OCI-LY3 (cell line): Measurements from ENCODE around the gene FSHR.

Experiments used
- H2AFZ ChIP-seq: fragments of 200-600, 300-600 bp; shearing (Covaris generic); 2 replicates; pipeline ENCODE4 v1.6.0; 2014; ENCODE audit warnings: antibody characterized with exemption, low read depth, low read length
- H3K27ac ChIP-seq: fragments of 200-600, 300-600 bp; sonication (generic); 2 replicates; pipeline ENCODE4 v1.5.1; 2014; ENCODE audit warnings: mild to moderate bottlenecking, low read length, moderate library complexity, mixed read lengths
- H3K27me3 ChIP-seq: fragments of 200-600, 300-600 bp; sonication (generic); 2 replicates; pipeline ENCODE4 v1.6.1; 2014; ENCODE audit warnings: low read depth, low read length, mixed read lengths
- H3K36me3 ChIP-seq: fragments of 200-600, 300-600 bp; sonication (generic); replicated peaks from 2 replicates; pipeline ENCODE3; 2014; ENCODE audit warnings: low read depth, low read length, mixed read lengths
- H3K4me1 ChIP-seq: fragments of 300-600, 200-600 bp; sonication (generic); 2 replicates; pipeline ENCODE4 v1.6.1; 2014; ENCODE audit warnings: low read length, mixed read lengths
- H3K4me2 ChIP-seq: fragments of 200-600, 300-600 bp; sonication (generic); 2 replicates; pipeline ENCODE4 v1.6.1; 2014; ENCODE audit warnings: low read length, mixed read lengths
- H3K4me3 ChIP-seq: fragments of 300-600, 200-600 bp; sonication (generic); 2 replicates; pipeline ENCODE4 v1.5.1; 2014; ENCODE audit warnings: antibody characterized with exemption, mild to moderate bottlenecking, low read length, moderate library complexity
- H3K79me2 ChIP-seq: fragments of 300-600, 200-600 bp; shearing (Covaris generic); 2 replicates; pipeline ENCODE4 v1.6.1; 2014; ENCODE audit warnings: mild to moderate bottlenecking, low read length, mixed read lengths
- H3K9ac ChIP-seq: fragments of 300-600, 200-600 bp; shearing (Covaris generic); 2 replicates; pipeline ENCODE4 v1.6.0; 2014; ENCODE audit warnings: mild to moderate bottlenecking, low read length, moderate library complexity
- H3K9me3 ChIP-seq: fragments of 200-600, 300-600 bp; shearing (Covaris generic); 2 replicates; pipeline ENCODE4 v1.6.1; 2014; ENCODE audit warnings: low read length, mixed read lengths; ENCODE audit not compliant: insufficient read depth
- H4K20me1 ChIP-seq: fragments of 200-600, 300-600 bp; sonication (generic); 2 replicates; pipeline ENCODE4 v1.6.1; 2016; ENCODE audit warnings: low read length, mixed read lengths; ENCODE audit not compliant: insufficient read depth
- EZH2phosphoT487 ChIP-seq: fragments of 200-600 bp; shearing (Covaris generic); IDR thresholded peaks from 2 replicates; pipeline ENCODE4 v1.6.1; 2018; ENCODE audit warnings: antibody characterized with exemption, mixed run types, low read depth
- TF ChIP-seq, protein P1 (sequence below): fragments of 200-600, 300-600 bp; sonication (generic); IDR thresholded peaks from 2 replicates; pipeline ENCODE4 v1.5.1; 2014; ENCODE audit warnings: antibody characterized with exemption, low read length, low read depth

Gene FSHR

DNA sequence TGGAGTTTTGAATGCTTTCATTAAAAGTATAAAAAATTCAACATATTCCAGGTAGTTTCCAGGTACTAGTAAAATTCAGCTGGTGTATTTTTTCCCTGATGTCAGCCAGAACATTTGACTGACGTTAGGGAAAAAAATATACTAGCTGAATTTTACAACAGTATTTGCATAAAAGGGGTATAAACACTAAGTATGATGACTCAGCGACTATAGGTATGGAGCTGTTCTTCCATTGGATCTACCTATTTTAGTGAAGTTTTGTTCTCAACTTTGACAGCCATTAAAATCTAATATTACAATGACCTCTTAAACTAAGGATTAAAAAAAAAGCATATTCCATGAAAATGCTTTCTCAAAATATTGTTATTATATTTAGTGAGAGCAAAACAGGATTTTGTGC, 155.9 kb downstream of the FSHR start:
- H3K4me3 ChIP-seq, result no peak overlapping the region
- peaks cover 43% of the 10 kb centered on the region for H3K4me1 ChIP-seq
- H3K9ac ChIP-seq, result no peak overlapping the region
- TF ChIP-seq, protein P1, sequence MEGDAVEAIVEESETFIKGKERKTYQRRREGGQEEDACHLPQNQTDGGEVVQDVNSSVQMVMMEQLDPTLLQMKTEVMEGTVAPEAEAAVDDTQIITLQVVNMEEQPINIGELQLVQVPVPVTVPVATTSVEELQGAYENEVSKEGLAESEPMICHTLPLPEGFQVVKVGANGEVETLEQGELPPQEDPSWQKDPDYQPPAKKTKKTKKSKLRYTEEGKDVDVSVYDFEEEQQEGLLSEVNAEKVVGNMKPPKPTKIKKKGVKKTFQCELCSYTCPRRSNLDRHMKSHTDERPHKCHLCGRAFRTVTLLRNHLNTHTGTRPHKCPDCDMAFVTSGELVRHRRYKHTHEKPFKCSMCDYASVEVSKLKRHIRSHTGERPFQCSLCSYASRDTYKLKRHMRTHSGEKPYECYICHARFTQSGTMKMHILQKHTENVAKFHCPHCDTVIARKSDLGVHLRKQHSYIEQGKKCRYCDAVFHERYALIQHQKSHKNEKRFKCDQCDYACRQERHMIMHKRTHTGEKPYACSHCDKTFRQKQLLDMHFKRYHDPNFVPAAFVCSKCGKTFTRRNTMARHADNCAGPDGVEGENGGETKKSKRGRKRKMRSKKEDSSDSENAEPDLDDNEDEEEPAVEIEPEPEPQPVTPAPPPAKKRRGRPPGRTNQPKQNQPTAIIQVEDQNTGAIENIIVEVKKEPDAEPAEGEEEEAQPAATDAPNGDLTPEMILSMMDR, result no peak
- no peak for TF ChIP-seq EZH2phosphoT487
- H3K27me3 ChIP-seq, result no peaks in the 10 kb centered on the region
- no peaks in the 10 kb centered on the region for H4K20me1 ChIP-seq
- no peak overlapping the region for H3K4me2 ChIP-seq
- no peak overlapping the region for H2AFZ ChIP-seq
- H3K79me2 ChIP-seq, result no peaks in the 10 kb centered on the region
- H3K9me3 ChIP-seq, result no peaks in the 10 kb centered on the region
- H3K36me3 ChIP-seq, result no peaks in the 10 kb centered on the region
- no peak overlapping the region for H3K27ac ChIP-seq

DNA sequence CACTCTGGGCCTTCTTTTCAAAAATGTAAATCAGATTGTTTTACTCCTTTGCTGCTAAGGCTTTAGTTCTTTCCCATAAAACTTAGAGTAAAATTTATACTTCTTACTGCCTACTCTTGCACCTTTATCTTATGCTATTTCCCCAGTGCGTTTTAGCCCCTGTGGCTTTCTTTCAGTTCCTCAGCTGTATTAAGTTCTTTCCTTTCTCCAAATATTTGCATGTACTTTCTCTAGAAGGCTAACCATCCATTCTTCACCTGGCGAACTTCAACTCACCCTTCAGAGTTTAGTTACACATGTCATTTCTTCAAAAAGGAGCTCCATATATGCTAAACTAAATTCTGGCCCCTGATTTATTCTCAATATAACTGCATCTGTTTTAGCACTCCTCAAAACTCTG, 160.7 kb downstream of the FSHR start:
- Histone ChIP-seq H2AFZ (no peak overlapping the region), H3K36me3 (no peaks in the 10 kb centered on the region), H3K9ac (0 out of 2 replicates have a peak overlapping the region, but pooled peaks have one; percentile 7), H3K79me2 (no peaks in the 10 kb centered on the region), H3K4me2 (peak overlapping the region; percentile 74), H3K4me3 (peak overlapping the region; percentile 36), H3K9me3 (no peaks in the 10 kb centered on the region), H3K4me1 (peaks cover 65% of the 10 kb centered on the region), H3K27ac (peak overlapping the region; percentile 63), H4K20me1 (no peaks in the 10 kb centered on the region), H3K27me3 (no peaks in the 10 kb centered on the region)
- TF ChIP-seq, protein P1, result no peak
- TF ChIP-seq EZH2phosphoT487, result no peak

DNA sequence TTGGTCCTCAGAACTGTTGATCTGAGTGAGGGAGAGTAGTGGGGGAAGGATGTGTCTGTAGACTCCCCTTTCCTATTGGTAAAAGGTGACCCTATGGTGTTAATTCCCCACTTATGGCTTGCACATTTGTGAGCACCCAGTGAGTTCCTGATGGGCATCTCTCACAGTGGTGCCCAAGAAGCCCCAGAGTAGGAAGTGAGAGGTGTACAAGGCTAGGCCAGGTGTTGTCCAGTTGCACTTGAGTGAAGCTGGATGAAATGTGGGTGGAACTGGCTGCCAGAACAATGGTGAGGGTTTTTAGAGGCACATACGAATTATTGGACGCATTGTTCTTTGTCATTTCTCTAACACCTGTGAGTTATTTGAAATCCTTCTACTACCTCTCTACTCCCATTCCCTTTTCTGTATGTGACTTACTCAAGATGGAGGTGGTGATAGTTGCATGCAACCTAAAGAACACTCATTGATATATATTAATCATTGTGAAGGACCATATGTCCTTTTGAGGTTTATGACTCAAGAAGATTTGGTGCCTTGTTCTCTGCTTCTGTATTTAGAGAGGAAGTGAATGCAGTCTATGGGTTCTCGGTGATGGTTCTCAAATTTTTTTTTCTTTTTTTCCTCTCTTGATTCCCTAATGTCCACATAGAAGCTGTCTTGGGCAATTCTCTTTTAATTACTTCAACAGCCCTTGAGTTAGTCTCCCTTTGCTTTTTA, 162.7 kb downstream of the FSHR start:
- Histone ChIP-seq H3K9ac (peak overlapping the region; percentile 8; the same call in 1 of the 2 replicates), H3K4me1 (peaks cover 65% of the 10 kb centered on the region), H3K27ac (peak overlapping the region; percentile 63), H2AFZ (no peak overlapping the region), H3K27me3 (no peaks in the 10 kb centered on the region), H4K20me1 (no peaks in the 10 kb centered on the region), H3K36me3 (no peaks in the 10 kb centered on the region), H3K4me2 (peak overlapping the region; percentile 74), H3K79me2 (no peaks in the 10 kb centered on the region), H3K9me3 (no peaks in the 10 kb centered on the region), H3K4me3 (peak overlapping the region; percentile 33)
- TF ChIP-seq EZH2phosphoT487, result no peak
- TF ChIP-seq, protein P1, result no peak

DNA sequence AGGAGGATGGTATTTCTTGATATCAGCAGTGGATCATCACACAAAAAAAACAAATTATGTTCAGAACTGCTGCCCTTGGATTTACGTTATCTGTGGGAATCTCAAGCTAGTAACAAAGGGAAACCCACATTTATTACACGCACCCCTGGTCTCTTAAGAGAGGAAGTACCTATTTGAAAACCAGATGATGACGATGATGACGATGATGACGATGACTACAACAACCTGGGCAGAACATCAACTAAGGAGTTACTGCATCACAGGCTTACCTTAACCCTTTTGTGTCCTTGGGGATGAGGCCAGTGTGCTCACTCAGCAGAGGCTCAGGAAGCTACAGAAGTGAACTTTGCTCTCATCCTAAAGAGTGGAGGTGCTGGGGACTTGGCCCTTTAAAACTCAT, 169.4 kb downstream of the FSHR start:
- Histone ChIP-seq H3K79me2 (no peaks in the 10 kb centered on the region), H2AFZ (peak overlapping the region; percentile 28; the same call in 1 of the 2 replicates), H3K27ac (no peak overlapping the region), H3K9ac (no peak overlapping the region), H4K20me1 (no peaks in the 10 kb centered on the region), H3K9me3 (no peaks in the 10 kb centered on the region), H3K4me1 (peaks cover 13% of the 10 kb centered on the region), H3K4me2 (peak overlapping the region; percentile 13; the same call in 1 of the 2 replicates), H3K27me3 (no peaks in the 10 kb centered on the region), H3K4me3 (no peak overlapping the region), H3K36me3 (no peaks in the 10 kb centered on the region)
- TF ChIP-seq EZH2phosphoT487, result no peak
- TF ChIP-seq, protein P1, result no peak
